ENCODE results near the gene ALDOA. TPM values are rescaled to one million over a fixed set of nuclear protein-coding genes. Genes with fewer than 3 reads are reported as not detected.
"Not testable (repeated sequence)": the region's sequence is repeated elsewhere in the genome, so short reads cannot be mapped to it uniquely, and the experiment has no call there.

ALDOA gene
- polyA plus RNA-seq, 6 donors from 2014 or later: 627 to 911 (median 721) TPM

- Mint-ChIP-seq H3K4me1 (peaks cover 2 to 9% (median 5%) of the 10 kb centered on the region in 3 donors), H3K9me3 (no peaks in the 10 kb centered on the region), H3K36me3 (no peaks in the 10 kb centered on the region), H3K27me3 (no peaks in the 10 kb centered on the region), H3K4me3 (no peak overlapping the region), H3K27ac (no peak overlapping the region)
- no peak for DNase-seq
- ATAC-seq (ENCODE audit: low read depth in 2 of 2): peak in 1 of 2 donors; percentile 55
Measured at GRCh38 chr16:30112197-30113030, 46.9 kb downstream of the ALDOA start.

GRCh38 chr16:30113031-30113710, 47.6 kb downstream of the ALDOA start, which contains the start of gene GDPD3:
Gene GDPD3, minus strand, starts transcription at chr16:30113537. Its CDS starts 59 bp downstream, at chr16:30113478.
- Mint-ChIP-seq H3K9me3 (no peaks in the 10 kb centered on the region), H3K4me3 (peak within 1 kb of the TSS in 2 of 8 donors; percentile 30 to 70), H3K36me3 (no peaks in the 10 kb centered on the region), H3K27me3 (no peaks in the 10 kb centered on the region), H3K4me1 (peaks cover 2 to 9% (median 5%) of the 10 kb centered on the region in 3 donors), H3K27ac (no peak within 1 kb of the TSS)
- ATAC-seq (ENCODE audit: low read depth in 2 of 2): no peak
- no peak for DNase-seq

GRCh38 chr16:30113711-30114333, 48.3 kb downstream of the ALDOA start:
- no peak for DNase-seq
- H3K9me3 Mint-ChIP-seq: no peaks in the 10 kb centered on the region
- H3K27me3 Mint-ChIP-seq: no peaks in the 10 kb centered on the region
- peaks cover 2 to 9% (median 5%) of the 10 kb centered on the region in 3 donors for H3K4me1 Mint-ChIP-seq
- H3K27ac Mint-ChIP-seq: no peak overlapping the region
- ATAC-seq (ENCODE audit: low read depth in 2 of 2): no peak
- H3K36me3 Mint-ChIP-seq: no peaks in the 10 kb centered on the region
- peak overlapping the region in 1 of 8 donors; percentile 30 for H3K4me3 Mint-ChIP-seq

GRCh38 chr16:30114411-30114810, 48.9 kb downstream of the ALDOA start:
- Mint-ChIP-seq H3K36me3 (no peaks in the 10 kb centered on the region), H3K27me3 (no peaks in the 10 kb centered on the region), H3K4me1 (peaks cover 5 to 9% (median 6%) of the 10 kb centered on the region in 3 donors), H3K27ac (peak overlapping the region in 1 of 6 donors; percentile 36), H3K4me3 (no peak overlapping the region), H3K9me3 (no peaks in the 10 kb centered on the region)
- DNase-seq (no peak), ATAC-seq (ENCODE audit: low read depth in 2 of 2) (no peak)

- H3K27ac Mint-ChIP-seq; H3K36me3 Mint-ChIP-seq; H3K9me3 Mint-ChIP-seq; H3K27me3 Mint-ChIP-seq; ATAC-seq (ENCODE audit: low read depth in 2 of 2); H3K4me3 Mint-ChIP-seq; DNase-seq; H3K4me1 Mint-ChIP-seq: not testable (repeated sequence)
Measured at GRCh38 chr16:30114833-30115232, 49.3 kb downstream of the ALDOA start.

GRCh38 chr16:30115238-30115637, 49.7 kb downstream of the ALDOA start:
- no peak for ATAC-seq (ENCODE audit: low read depth in 2 of 2)
- no peaks in the 10 kb centered on the region for H3K27me3 Mint-ChIP-seq
- no peak for DNase-seq
- H3K27ac Mint-ChIP-seq: peak overlapping the region in 1 of 6 donors; percentile 75
- H3K36me3 Mint-ChIP-seq: no peaks in the 10 kb centered on the region
- peaks cover 9 to 13% (median 12%) of the 10 kb centered on the region in 3 donors for H3K4me1 Mint-ChIP-seq
- H3K4me3 Mint-ChIP-seq: no peak overlapping the region
- H3K9me3 Mint-ChIP-seq: no peaks in the 10 kb centered on the region

- Mint-ChIP-seq H3K4me3 (no peak overlapping the region), H3K27me3 (no peaks in the 10 kb centered on the region), H3K36me3 (no peaks in the 10 kb centered on the region), H3K4me1 (peaks cover 15 to 25% (median 18%) of the 10 kb centered on the region in 3 donors), H3K9me3 (no peaks in the 10 kb centered on the region), H3K27ac (no peak overlapping the region)
- no peak for ATAC-seq (ENCODE audit: low read depth in 2 of 2)
- DNase-seq: no peak
Measured at GRCh38 chr16:30116291-30117207, 51.0 kb downstream of the ALDOA start.

GRCh38 chr16:30117768-30118167, 52.2 kb downstream of the ALDOA start:
- Mint-ChIP-seq H3K27me3 (no peaks in the 10 kb centered on the region), H3K9me3 (no peaks in the 10 kb centered on the region), H3K4me3 (no peak overlapping the region), H3K36me3 (no peaks in the 10 kb centered on the region), H3K27ac (no peak overlapping the region), H3K4me1 (peaks cover 21 to 33% (median 30%) of the 10 kb centered on the region in 3 donors)
- DNase-seq (no peak), ATAC-seq (ENCODE audit: low read depth in 2 of 2) (no peak)

GRCh38 chr16:30119428-30119827, 53.9 kb downstream of the ALDOA start:
- Mint-ChIP-seq H3K27ac (no peak overlapping the region), H3K4me3 (peak overlapping the region in 1 of 8 donors; percentile 90), H3K36me3 (no peaks in the 10 kb centered on the region), H3K4me1 (peaks cover 16 to 32% (median 25%) of the 10 kb centered on the region in 3 donors), H3K9me3 (no peaks in the 10 kb centered on the region), H3K27me3 (no peaks in the 10 kb centered on the region)
- ATAC-seq (ENCODE audit: low read depth in 2 of 2) (no peak), DNase-seq (no peak)

Other genes starting within 250 kb of the ALDOA start
- 10 to 100 TPM; 35.5 to 51.5 (median 46.9) TPM for gene PAGR1, start 249.6 kb upstream of the ALDOA start, polyA plus RNA-seq (ENCODE audit: low read depth in 6 of 6)
- 10 to 100 TPM; 39.7 to 61.4 (median 43.9) TPM for gene MVP, start 245.3 kb upstream of the ALDOA start, polyA plus RNA-seq (ENCODE audit: low read depth in 6 of 6)
- gene CDIPT, start 202.5 kb upstream of the ALDOA start, polyA plus RNA-seq (ENCODE audit: low read depth in 6 of 6): 10 to 100 TPM; 58.1 to 79.1 (median 66.3) TPM
- not detected for gene SEZ6L2, start 166.2 kb upstream of the ALDOA start, polyA plus RNA-seq (ENCODE audit: low read depth in 6 of 6)
- not detected for gene ASPHD1, start 165.3 kb upstream of the ALDOA start, polyA plus RNA-seq (ENCODE audit: low read depth in 6 of 6)
- gene KCTD13, start 139.5 kb upstream of the ALDOA start, polyA plus RNA-seq (ENCODE audit: low read depth in 6 of 6): 10 to 100 TPM in 3 of 6 donors, 1 to 10 TPM in 3; 7.4 to 19.0 (median 10.4) TPM
- 100 to 1,000 TPM; 181 to 222 (median 186) TPM for gene TMEM219, start 103.7 kb upstream of the ALDOA start, polyA plus RNA-seq (ENCODE audit: low read depth in 6 of 6)
- gene TAOK2, start 91.9 kb upstream of the ALDOA start, polyA plus RNA-seq (ENCODE audit: low read depth in 6 of 6): 1 to 10 TPM; 2.3 to 8.5 (median 3.4) TPM
- 10 to 100 TPM; 10.7 to 21.8 (median 13.3) TPM for gene HIRIP3, start 70.1 kb upstream of the ALDOA start, polyA plus RNA-seq (ENCODE audit: low read depth in 6 of 6)
- 1 to 10 TPM; 2.1 to 8.7 (median 6.9) TPM for gene INO80E, start 69.5 kb upstream of the ALDOA start, polyA plus RNA-seq (ENCODE audit: low read depth in 6 of 6)
- gene DOC2A, start 54.7 kb upstream of the ALDOA start, polyA plus RNA-seq (ENCODE audit: low read depth in 6 of 6): not detected
- gene C16orf92, start 42.6 kb upstream of the ALDOA start, polyA plus RNA-seq (ENCODE audit: low read depth in 6 of 6): not detected
- not detected for gene TLCD3B, start 34.5 kb upstream of the ALDOA start, polyA plus RNA-seq (ENCODE audit: low read depth in 6 of 6)
- gene PPP4C, start 10.2 kb downstream of the ALDOA start, polyA plus RNA-seq (ENCODE audit: low read depth in 6 of 6): 100 to 1,000 TPM; 180 to 273 (median 206) TPM
- under 1 TPM; 0.18 to 0.64 (median 0.41) TPM for gene TBX6, start 26.2 kb downstream of the ALDOA start, polyA plus RNA-seq (ENCODE audit: low read depth in 6 of 6)
- gene YPEL3, start 30.5 kb downstream of the ALDOA start, polyA plus RNA-seq (ENCODE audit: low read depth in 6 of 6): 100 to 1,000 TPM; 214 to 383 (median 284) TPM
- gene GDPD3, start 47.8 kb downstream of the ALDOA start, polyA plus RNA-seq (ENCODE audit: low read depth in 6 of 6): under 1 TPM in 1 of 6 donors, not detected in 5; 0.31 TPM
- gene MAPK3, start 57.5 kb downstream of the ALDOA start, polyA plus RNA-seq (ENCODE audit: low read depth in 6 of 6): 1 to 10 TPM; 5.5 to 9.2 (median 8.4) TPM
- gene CORO1A, start 117.8 kb downstream of the ALDOA start, polyA plus RNA-seq (ENCODE audit: low read depth in 6 of 6): 1,000 to 10,000 TPM in 5 of 6 donors, 100 to 1,000 TPM in 1; 945 to 1,368 (median 1,199) TPM
- 100 to 1,000 TPM; 121 to 238 (median 189) TPM for gene BOLA2B, start 127.9 kb downstream of the ALDOA start, polyA plus RNA-seq (ENCODE audit: low read depth in 6 of 6)
- gene SLX1A, start 128.1 kb downstream of the ALDOA start, polyA plus RNA-seq (ENCODE audit: low read depth in 6 of 6): 10 to 100 TPM; 52.4 to 71.2 (median 65.2) TPM
- 1 to 10 TPM in 3 of 6 donors, under 1 TPM in 1, not detected in 2; 0.69 to 6.5 (median 2.5) TPM for gene SULT1A3, start 133.5 kb downstream of the ALDOA start, polyA plus RNA-seq (ENCODE audit: low read depth in 6 of 6)
- 1 to 10 TPM in 1 of 6 donors, under 1 TPM in 4, not detected in 1; 0.17 to 1.9 (median 0.35) TPM for gene NPIPB13, start 182.7 kb downstream of the ALDOA start, polyA plus RNA-seq (ENCODE audit: low read depth in 6 of 6)